Renal cortical epithelial cell (primary cell): Measurements from ENCODE around the gene MATR3. TPM values are rescaled to one million over a fixed set of nuclear protein-coding genes. Genes with fewer than 3 reads are reported as not detected.
A peak's percentile ranks its signal among the peaks of the same experiment; 100 is the strongest.

ENCODE experiments used
- DNase-seq: peaks from one replicate; pipeline ENCODE4 v3.0.0-alpha.2; 2011; ENCODE audit warnings: low read depth
- total RNA-seq: library from RNA; depleted of rRNA; stranded (reverse); fragments of >200 nt; gene quantifications from 2 replicates; pipeline ENCODE4 v1.2.3, GENCODE V29; 2014

The MATR3 gene
- total RNA-seq, 1 donor from 2014 or later = 486 TPM

- no peak for DNase-seq
These were observed 2.7 kb downstream of the MATR3 start for GRCh38 chr5:139296198-139296597.

- no peak for DNase-seq
These were observed 3.4 kb downstream of the MATR3 start for GRCh38 chr5:139296862-139297326.

- no peak for DNase-seq
These were observed 4.0 kb downstream of the MATR3 start for GRCh38 chr5:139297439-139298133.

GRCh38 chr5:139298242-139298641 is 4.7 kb downstream of the MATR3 start:
- DNase-seq = no peak

DNA sequence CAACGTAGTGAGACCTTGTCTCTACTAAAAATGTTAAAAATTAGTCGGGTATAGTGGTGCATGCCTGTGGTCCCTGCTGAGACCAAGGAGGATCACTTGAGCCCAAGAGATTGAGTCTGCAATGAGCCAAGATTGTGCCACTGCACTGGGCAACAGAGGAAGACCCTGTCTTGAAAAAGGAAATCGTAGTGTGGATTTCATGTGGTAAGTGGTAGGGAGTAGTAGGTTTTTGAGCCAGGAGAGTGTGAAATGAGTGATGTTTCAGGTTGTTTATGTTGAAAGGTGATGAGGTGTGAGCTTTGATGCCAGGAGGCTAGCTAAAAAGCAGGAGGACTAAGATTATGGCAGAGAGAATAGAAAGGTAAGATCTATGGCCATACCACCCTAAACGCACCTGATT is 5.9 kb downstream of the MATR3 start:
- DNase-seq = no peak

DNA sequence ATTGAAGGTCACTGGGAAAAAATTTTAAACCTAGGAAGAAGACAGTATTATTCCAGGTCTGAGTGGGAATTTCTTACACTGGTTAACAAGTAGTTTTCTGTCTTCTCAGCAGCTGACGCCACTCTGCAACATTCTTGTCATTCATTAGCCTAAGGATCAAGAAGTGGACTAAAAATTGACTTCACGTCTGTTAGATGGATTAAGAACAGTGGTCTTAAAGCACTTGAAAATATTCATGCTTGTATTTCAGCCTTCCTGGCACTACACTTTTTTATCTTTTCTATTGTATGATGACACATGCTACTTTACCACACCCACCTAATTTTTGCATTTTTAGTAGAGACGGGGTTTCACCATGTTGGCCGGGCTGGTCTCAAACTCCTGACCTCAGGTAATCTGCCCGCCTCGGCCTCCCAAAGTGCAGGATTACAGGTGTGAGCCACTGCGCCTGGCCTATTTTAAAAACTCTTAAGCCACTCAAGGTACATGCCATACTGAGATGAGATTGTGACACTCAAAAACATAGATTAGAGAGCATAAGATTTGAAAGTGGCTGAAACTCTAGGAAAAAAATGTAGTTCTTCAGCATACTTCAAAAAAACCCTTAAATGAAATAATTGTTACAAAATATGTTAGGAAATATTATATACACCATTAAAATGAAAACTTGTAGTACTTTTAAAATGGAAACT is 8.4 kb downstream of the MATR3 start:
- DNase-seq = peak; percentile 58

DNA sequence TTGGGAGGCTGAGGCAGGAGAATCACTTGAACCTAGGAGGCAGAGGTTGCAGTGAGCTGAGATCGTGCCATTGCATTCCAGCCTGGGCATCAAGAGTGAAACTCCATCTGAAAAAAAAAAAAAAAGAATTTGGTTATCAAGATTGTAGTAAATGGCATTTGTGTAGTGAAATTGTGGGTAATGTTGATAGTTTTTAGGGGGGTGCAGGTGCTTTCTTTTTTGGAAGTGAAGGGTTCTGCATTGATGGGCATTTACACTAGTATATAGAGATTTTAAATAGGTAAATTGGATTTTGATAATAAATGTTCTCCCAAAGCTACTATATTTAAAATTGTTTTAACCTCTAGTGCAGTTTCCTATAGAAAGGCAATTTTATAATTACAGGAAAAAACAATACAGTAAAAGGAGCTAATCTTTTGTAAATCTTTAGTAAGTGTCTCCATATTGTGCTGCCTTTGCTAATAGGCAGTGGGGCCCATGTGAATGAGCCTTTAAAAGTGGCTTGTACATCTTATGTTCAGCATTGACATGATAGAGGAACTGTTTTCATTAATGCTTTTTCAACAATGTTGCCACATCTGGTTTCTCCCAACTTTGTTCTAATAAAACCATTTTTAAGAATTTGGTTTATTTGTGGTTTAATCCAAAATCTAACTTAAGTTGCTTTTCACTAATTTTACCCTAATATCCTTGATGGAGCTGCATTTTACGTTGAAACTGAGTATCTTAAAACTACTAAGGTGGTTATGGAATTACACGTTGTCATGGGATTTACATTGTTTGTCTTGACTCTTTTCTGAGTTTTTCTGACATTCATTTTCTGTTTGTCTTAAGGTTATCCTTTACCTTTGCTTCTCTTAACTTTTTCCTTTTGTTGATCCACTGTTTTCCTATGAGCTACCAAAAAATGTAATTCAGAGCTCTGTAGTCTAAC is 11.1 kb downstream of the MATR3 start:
- DNase-seq = no peak

DNA sequence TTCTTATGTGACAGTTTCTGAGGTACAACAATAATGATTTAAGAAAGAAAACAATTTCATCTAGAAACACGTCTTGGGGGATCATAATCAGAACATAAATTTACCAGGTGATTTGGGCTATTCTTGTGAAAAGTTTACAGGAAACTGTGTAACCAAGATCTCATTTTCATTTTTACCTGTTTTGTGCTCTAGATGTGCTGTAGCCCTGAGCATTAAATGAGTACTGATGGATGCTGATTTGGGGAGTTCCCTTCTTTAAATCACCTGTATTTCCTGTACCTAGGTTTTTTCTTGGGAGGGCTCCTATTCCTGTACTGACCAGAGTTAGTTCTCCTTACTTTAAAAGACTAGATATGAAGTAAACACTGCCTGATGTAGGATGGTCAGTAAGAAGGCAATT is 12.7 kb downstream of the MATR3 start:
- no peak for DNase-seq

DNA sequence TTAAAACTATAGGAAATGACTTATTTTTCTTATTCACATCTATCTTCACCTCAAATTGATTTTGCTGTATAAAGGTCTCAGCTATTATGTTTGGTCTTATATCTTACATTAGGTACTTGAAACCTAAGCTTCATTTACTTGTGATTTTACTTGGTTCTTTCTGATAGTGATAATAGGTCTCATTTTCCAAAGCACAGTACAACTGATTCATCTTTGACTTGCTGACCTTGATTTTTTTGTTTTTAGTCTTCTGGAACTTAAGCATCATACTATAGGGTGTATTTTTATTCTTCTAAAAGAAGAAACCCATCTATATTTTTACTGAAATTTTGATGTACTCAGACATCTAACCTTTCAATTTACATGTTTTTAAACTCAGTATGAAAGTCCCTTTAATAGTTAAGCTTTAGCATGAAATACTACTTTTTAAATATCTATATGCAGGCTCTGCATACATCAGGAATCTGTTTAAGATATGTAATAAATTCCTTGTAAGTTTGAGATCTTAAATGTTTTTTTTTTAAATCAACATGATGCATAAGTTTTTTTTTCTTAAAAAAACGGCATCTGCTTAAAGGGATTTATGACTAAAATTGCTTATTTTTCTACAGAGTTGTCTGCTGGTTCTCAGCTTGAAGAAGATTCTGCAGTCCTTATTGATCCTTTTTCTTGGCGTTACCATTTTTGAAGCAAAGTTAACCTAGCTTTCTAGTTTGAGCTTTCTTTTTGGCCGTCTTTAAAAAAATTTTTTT is 13.3 kb downstream of the MATR3 start:
- DNase-seq = no peak

DNA sequence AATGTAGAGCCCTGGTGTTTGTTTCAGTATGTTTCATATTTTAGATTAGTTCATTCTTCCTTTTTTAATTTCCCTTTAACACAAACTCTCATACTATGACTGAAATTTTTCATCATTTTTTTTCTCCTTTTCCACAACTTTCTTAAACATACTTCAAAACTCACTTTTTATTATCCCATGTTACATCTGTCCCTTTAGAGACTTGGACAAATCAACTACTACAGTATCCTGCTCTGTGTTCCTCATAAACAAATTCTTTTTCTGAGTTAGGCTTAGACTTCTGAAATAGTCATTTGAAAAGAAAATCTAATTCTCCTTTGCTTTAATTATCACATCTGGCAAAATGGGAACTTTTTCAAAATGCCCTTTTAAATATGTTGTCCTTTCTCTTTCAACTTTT is 15.3 kb downstream of the MATR3 start:
- no peak for DNase-seq

- peak; percentile 53 for DNase-seq
These were observed 17.2 kb downstream of the MATR3 start for GRCh38 chr5:139310715-139311186.

DNA sequence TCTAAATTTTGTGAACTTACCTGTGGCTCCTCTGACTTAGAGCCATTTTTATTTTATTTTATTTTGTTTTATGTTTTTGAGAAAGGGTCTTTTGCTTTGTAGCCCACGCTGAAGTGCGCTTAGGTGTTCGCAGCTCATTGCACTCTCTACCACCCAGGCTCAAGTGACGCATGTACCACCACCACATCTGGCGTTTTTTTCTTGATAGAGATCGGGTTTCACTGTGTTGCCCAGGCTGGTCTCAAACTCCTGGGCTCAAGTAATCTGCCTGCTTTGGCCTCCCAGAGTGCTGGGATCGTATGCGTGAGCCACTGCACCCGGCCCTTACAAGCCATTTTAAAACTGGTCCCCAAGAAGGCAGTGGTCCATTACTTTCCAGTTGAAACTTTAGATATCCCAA is 18.5 kb downstream of the MATR3 start:
- no peak for DNase-seq

DNA sequence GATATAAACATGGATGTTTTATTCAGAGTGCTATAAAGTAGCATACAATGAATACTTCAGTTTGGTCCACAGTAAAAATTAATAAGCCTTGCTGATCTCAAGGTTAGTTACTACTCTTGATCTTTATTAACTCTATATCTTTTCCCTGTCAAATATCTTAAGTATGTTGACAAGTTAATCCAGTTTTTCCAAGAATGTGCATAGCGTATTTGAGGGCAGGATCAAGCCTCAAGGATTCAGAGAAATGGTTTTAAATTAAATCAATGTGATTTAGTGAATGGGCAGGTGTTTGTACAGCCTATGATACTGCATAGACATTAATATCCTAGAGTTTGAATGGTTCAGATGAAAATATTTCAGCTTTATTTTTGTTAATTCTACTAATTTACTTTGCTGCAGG is 20.7 kb downstream of the MATR3 start:
- no peak for DNase-seq

- no peak for DNase-seq
These were observed 21.6 kb downstream of the MATR3 start for GRCh38 chr5:139315056-139315615.

DNA sequence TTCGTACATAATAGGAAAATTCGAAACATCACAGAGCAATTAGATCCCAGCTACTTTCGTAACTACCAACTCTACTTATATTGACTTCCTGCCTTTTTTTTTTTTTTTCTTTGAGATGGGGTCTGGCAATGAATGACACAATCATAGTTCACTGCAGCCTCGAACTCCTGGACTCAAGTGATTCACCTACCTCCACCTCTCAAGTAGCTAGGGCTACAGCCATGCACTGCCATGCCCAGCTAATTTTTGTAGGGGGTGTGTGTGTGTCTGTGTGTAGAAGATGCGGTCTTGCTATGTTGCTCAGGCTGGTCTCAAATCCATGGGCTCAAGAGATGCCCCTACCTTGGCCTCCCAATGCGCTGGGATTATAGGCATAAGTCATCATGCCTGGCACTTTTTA is 42.3 kb downstream of the MATR3 start:
- no peak for DNase-seq

DNA sequence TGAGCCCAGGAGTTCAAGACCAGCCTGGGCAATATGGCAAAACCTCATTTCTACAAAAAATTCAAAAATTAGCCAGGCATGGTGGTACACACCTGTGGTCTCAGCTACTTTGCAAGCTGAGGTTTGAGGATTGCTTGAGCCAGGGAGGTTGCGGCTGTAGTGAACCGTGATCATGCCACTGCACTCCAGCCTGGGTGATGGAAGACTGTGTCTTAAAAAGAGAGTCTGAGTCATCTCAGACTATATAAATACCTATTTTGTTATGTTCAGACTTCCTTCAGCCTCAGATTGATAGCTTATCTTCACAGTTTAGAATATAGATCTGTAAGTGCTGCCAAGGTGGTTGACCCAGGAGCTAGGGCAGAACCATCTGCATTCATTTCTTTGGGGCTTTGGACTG is 46.5 kb downstream of the MATR3 start:
- peak; percentile 11 for DNase-seq

DNA sequence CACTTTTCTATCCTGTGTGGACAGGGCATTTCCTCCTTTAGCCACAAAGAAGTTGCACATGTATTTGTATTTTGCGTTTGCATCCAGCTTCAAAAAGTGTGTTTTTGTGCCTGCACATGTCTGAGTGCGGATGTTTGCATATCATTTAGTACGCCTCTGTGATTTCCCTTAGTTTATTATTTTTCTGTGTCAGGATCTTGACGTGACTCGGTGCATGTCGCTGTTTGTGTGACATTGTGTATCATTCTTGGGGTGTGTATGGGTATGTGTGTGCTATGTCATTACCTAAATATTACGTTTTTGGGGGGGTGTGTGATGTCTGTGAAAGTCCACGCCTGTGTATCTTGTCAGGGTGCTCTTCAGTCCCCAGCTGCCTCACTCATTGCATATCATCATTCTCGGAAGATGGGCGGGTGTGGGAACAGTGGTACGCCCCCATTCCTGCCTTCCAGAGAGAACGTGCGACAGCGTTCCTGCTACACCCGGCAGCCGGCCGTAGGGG is 47.7 kb downstream of the MATR3 start:
- no peak for DNase-seq

GRCh38 chr5:139341689-139342422 is 48.3 kb downstream of the MATR3 start, which contains the start of gene PAIP2:
TSS of gene PAIP2 (plus strand) at chr5:139341854. CDS start at chr5:139363785, 21,931 bp downstream.
- DNase-seq = peak; percentile 91

- no peak for DNase-seq
These were observed 48.8 kb downstream of the MATR3 start for GRCh38 chr5:139342423-139342723.

DNA sequence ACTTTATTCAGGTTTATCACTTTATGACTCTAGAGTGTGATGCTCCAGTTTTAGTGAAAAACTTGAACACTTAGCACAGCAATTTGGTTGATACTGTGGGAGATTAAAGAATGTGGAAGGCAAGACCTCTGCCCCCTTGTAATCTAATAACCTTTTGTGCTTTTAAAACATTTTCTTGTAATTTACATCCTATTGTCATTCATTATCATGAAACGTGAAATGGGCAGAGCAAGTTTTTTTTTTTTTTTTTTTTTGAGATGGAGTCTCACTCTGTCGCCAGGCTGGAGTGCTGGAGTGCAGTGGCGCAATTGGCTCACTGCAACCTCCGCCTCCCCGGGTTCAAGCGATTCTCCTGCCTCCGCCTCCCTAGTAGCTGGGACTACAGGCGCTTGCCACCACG is 49.9 kb downstream of the MATR3 start:
- no peak for DNase-seq
